Body of pancreas (tissue), 4 donors: ENCODE results near the gene BANK1. TPM values are rescaled to one million over a fixed set of nuclear protein-coding genes. Genes with fewer than 3 reads are reported as not detected.

ENCODE experiments used
- ATAC-seq: fragments of 150-250 bp; one replicate; pipeline ENCODE4 v1.9.1; 2016
- DNase-seq, 4 donors: peaks; one replicate each; pipeline ENCODE4 v3.0.0-alpha.2; 2019
- H3K27ac ChIP-seq, 4 donors: fragments of 200-600 bp; sonication (generic); 1 replicate in 3 of 4; 2 replicates in 1 of 4; pipeline versions ENCODE4 v1.5.1 to v1.6.1; 2016 to 2019; ENCODE audit warnings: mild to moderate bottlenecking in 1 of 4, mixed read lengths in 1 of 4, moderate library complexity in 1 of 4
- H3K27me3 ChIP-seq, 2 donors: fragments of 200-600 bp; sonication (generic); one replicate each; pipeline ENCODE4 v1.6.0; 2016; ENCODE audit warnings: mild to moderate bottlenecking in 1 of 2
- H3K36me3 ChIP-seq, 2 donors: fragments of 200-600 bp; sonication (generic); replicated peaks in 1 of 2; 2 replicates each; pipeline ENCODE4 v1.5.1; 2016; ENCODE audit warnings: low read depth in 2 of 2; ENCODE audit not compliant: insufficient read depth in 1 of 2
- H3K4me1 ChIP-seq: fragments of 200-600 bp; sonication (generic); one replicate; pipeline ENCODE4 v1.6.0; 2016
- H3K4me3 ChIP-seq, 2 donors: fragments of 200-600 bp; sonication (generic); 1 replicate in 1 of 2; 2 replicates in 1 of 2; pipeline ENCODE4 v1.5.1; 2016 to 2019
- H3K9me3 ChIP-seq, 3 donors: fragments of 200-600 bp; sonication (generic); 1 replicate in 2 of 3; 2 replicates in 1 of 3; pipeline ENCODE4 v1.5.1; 2016
- CTCF ChIP-seq, 7 experiments: fragments of 450-650 bp in 4 of 7; fragments of 200-600 bp in 3 of 7; sonication (generic) in 3 of 7; IDR thresholded peaks; one replicate each; pipeline ENCODE4 v1.5.1; 2016 to 2019; ENCODE audit warnings: antibody characterized with exemption in 7 of 7
- POLR2A ChIP-seq, 3 donors: fragments of 450-650 bp; IDR thresholded peaks; one replicate each; pipeline ENCODE4 v1.6.1; 2016; ENCODE audit warnings: antibody characterized with exemption in 3 of 3, mild to moderate bottlenecking in 2 of 3
- WGBS, 2 donors: methylation state at CpG; one replicate each; pipeline ENCODE4 v1.1.5; 2017; 5-methylcytosine and 5-hydroxymethylcytosine counted together
- intact Hi-C: fragments of 100-400 bp; cut with DNase I; formaldehyde crosslinking; loops from one replicate; pipeline ENCODE4 v1.15.1; 2023
- total RNA-seq, 2 donors: library from RNA; depleted of rRNA; stranded (reverse); fragments of >200 nt; gene quantifications; one replicate each; pipeline ENCODE4 v1.1.0, GENCODE V29; 2016

The BANK1 gene
- total RNA-seq, 2 donors from 2014 or later: 1.0 to 2.0 TPM

GRCh38 chr4:101787701-101788316 lies 2.7 kb upstream of the BANK1 start:
- peaks cover 10% of the 10 kb centered on the region for H3K4me1 ChIP-seq
- TF ChIP-seq CTCF (IDR thresholded peaks at IDR 0.05): no peak
- no peak for TF ChIP-seq POLR2A (IDR thresholded peaks at IDR 0.05)
- no peak overlapping the region for H3K4me3 ChIP-seq
- H3K9me3 ChIP-seq: no peaks in the 10 kb centered on the region
- DNase-seq: no peak
- H3K36me3 ChIP-seq: no peaks in the 10 kb centered on the region
- intact Hi-C loops: no loop called here
- H3K27ac ChIP-seq: no peak overlapping the region
- 61 to 69% methylated on average over 4 of the region's 4 CpGs for whole genome bisulfite sequencing, 2 donors
- no peaks in the 10 kb centered on the region for H3K27me3 ChIP-seq
- no peak for ATAC-seq

GRCh38 chr4:101791182-101791558 lies 640 bp downstream of the BANK1 start:
- Histone ChIP-seq H3K9me3 (no peaks in the 10 kb centered on the region), H3K36me3 (no peaks in the 10 kb centered on the region), H3K4me3 (peak overlapping the region in 1 of 2 donors; percentile 52), H3K27ac (peak overlapping the region in 2 of 4 donors; percentile 2 to 43), H3K27me3 (no peaks in the 10 kb centered on the region), H3K4me1 (peaks cover 10% of the 10 kb centered on the region)
- DNase-seq: peak; percentile 7 to 58 (median 16)
- intact Hi-C loops: no loop called here
- peak; percentile 45 for ATAC-seq
- TF ChIP-seq POLR2A (IDR thresholded peaks at IDR 0.05): no peak
- TF ChIP-seq CTCF (IDR thresholded peaks at IDR 0.05): no peak
- 23 to 39% methylated on average over 12 of the region's 12 CpGs for WGBS, 2 donors

- H3K27me3 ChIP-seq: no peaks in the 10 kb centered on the region
- DNase-seq (no peak), ATAC-seq (no peak)
- H3K27ac ChIP-seq: no peak overlapping the region
- intact Hi-C loops: no loop called here
- TF ChIP-seq CTCF (IDR thresholded peaks at IDR 0.05): no peak
- TF ChIP-seq POLR2A (IDR thresholded peaks at IDR 0.05): no peak
- WGBS, 2 donors: 44 to 60% methylated on average over 4 of the region's 4 CpGs
- no peaks in the 10 kb centered on the region for H3K9me3 ChIP-seq
- H3K4me3 ChIP-seq: no peak overlapping the region
- H3K36me3 ChIP-seq: no peaks in the 10 kb centered on the region
- peaks cover 10% of the 10 kb centered on the region for H3K4me1 ChIP-seq
Measured at GRCh38 chr4:101792056-101792590, 1.6 kb downstream of the BANK1 start.

- Histone ChIP-seq H3K36me3 (no peaks in the 10 kb centered on the region), H3K4me3 (no peak overlapping the region), H3K27ac (no peak overlapping the region), H3K4me1 (peaks cover 10% of the 10 kb centered on the region), H3K9me3 (no peaks in the 10 kb centered on the region), H3K27me3 (no peaks in the 10 kb centered on the region)
- ATAC-seq (no peak), DNase-seq (no peak)
- TF ChIP-seq POLR2A (IDR thresholded peaks at IDR 0.05): no peak
- no peak for TF ChIP-seq CTCF (IDR thresholded peaks at IDR 0.05)
- intact Hi-C loops: no loop called here
Measured at GRCh38 chr4:101793397-101793796, 2.9 kb downstream of the BANK1 start.

GRCh38 chr4:101794806-101795205 lies 4.3 kb downstream of the BANK1 start:
- TF ChIP-seq CTCF (IDR thresholded peaks at IDR 0.05): no peak
- TF ChIP-seq POLR2A (IDR thresholded peaks at IDR 0.05): no peak
- Histone ChIP-seq H3K9me3 (no peaks in the 10 kb centered on the region), H3K27me3 (no peaks in the 10 kb centered on the region), H3K4me3 (no peak overlapping the region), H3K4me1 (peaks cover 10% of the 10 kb centered on the region), H3K36me3 (no peaks in the 10 kb centered on the region), H3K27ac (no peak overlapping the region)
- no peak for ATAC-seq
- DNase-seq: no peak
- intact Hi-C loops: no loop called here
- WGBS, 2 donors: 61 to 69% methylated on average over 1 of the region's 1 CpG
